H1 (cell line): ENCODE results near the gene ZNF367. TPM values are rescaled to one million over a fixed set of nuclear protein-coding genes. Genes with fewer than 3 reads are reported as not detected.

ENCODE experiments used
- CTCF ChIA-PET: fragments of 300-600 bp; sonication (Branson Sonifier 250); formaldehyde crosslinking; loops from one replicate; lab custom pipeline; 2021; ENCODE audit not compliant: partially characterized antibody; lab: Charles Lee
- POLR2A ChIA-PET: fragments of 300-600 bp; sonication (Branson Sonifier 250); formaldehyde crosslinking; loops from one replicate; lab custom pipeline; 2021; ENCODE audit warnings: inconsistent platforms; ENCODE audit not compliant: partially characterized antibody; lab: Charles Lee
- DNase-seq, 2 experiments: peaks; one replicate each; pipeline versions ENCODE4 v3.0.0 to v3.0.0-alpha.2; 2010 to 2022; ENCODE audit warnings: low spot score in 2 of 2, low read depth in 1 of 2, mixed read lengths in 1 of 2
- FAIRE-seq: peaks from 2 replicates; lab custom pipeline; 2011; peaks lifted over from hg19 to GRCh38; lab: Jason Lieb, UNC
- H2AFZ ChIP-seq: 2 replicates; pipeline ENCODE4 v1.8.1; 2012; ENCODE audit warnings: low read length, inconsistent platforms
- H2AK5ac ChIP-seq: 2 replicates; pipeline ENCODE4 v1.6.1; 2013; ENCODE audit warnings: low read depth, low read length
- H2BK120ac ChIP-seq: replicated peaks from 2 replicates; pipeline ENCODE3; 2013; ENCODE audit warnings: low read depth, low read length, inconsistent platforms
- H2BK12ac ChIP-seq: 2 replicates; pipeline ENCODE4 v1.6.1; 2013; ENCODE audit warnings: low read depth, low read length
- H2BK15ac ChIP-seq: 2 replicates; pipeline ENCODE4 v1.6.1; 2013; ENCODE audit warnings: low read length
- H2BK20ac ChIP-seq: 2 replicates; pipeline ENCODE4 v1.6.1; 2013; ENCODE audit warnings: low read length
- H2BK5ac ChIP-seq: 2 replicates; pipeline ENCODE4 v1.6.1; 2013; ENCODE audit warnings: low read depth, low read length
- H3K14ac ChIP-seq: 2 replicates; pipeline ENCODE4 v1.6.1; 2013; ENCODE audit warnings: inconsistent platforms; ENCODE audit not compliant: insufficient read length
- H3K18ac ChIP-seq: 2 replicates; pipeline ENCODE4 v1.6.1; 2013; ENCODE audit warnings: low read length; ENCODE audit errors: extremely low read depth
- H3K23ac ChIP-seq: 2 replicates; pipeline ENCODE4 v1.6.1; 2013; ENCODE audit warnings: inconsistent platforms; ENCODE audit not compliant: insufficient read length
- H3K23me2 ChIP-seq: 2 replicates; pipeline ENCODE4 v1.6.1; 2013; ENCODE audit warnings: low read depth, low read length
- H3K27ac ChIP-seq: 2 replicates; pipeline ENCODE4 v1.6.1; 2011; ENCODE audit warnings: low read depth, low read length, inconsistent platforms
- H3K27me3 ChIP-seq, 4 experiments: replicated peaks in 1 of 4; 1 replicate in 1 of 4; 2 replicates in 3 of 4; pipeline versions ENCODE4 v1.6.1 to v1.8.1; 2011 to 2013; ENCODE audit warnings: low read length in 3 of 4, mild to moderate bottlenecking in 3 of 4, inconsistent platforms in 2 of 4, mixed read lengths in 2 of 4, moderate library complexity in 1 of 4; ENCODE audit not compliant: control insufficient read depth in 3 of 4, insufficient read depth in 3 of 4; ENCODE audit errors: extremely low read depth in 1 of 4
- H3K36me3 ChIP-seq, 4 experiments: 2 replicates each; pipeline versions ENCODE4 v1.6.1 to v1.8.1; 2011 to 2013; ENCODE audit warnings: mild to moderate bottlenecking in 4 of 4, low read length in 3 of 4, moderate library complexity in 2 of 4, control low read depth in 1 of 4, inconsistent platforms in 1 of 4; ENCODE audit not compliant: insufficient read depth in 4 of 4, control insufficient read depth in 2 of 4
- H3K4ac ChIP-seq: replicated peaks from 2 replicates; pipeline ENCODE3; 2013; ENCODE audit warnings: low read length, low read depth, mixed read lengths, inconsistent platforms; ENCODE audit not compliant: insufficient read length
- H3K4me1 ChIP-seq, 4 experiments: replicated peaks in 1 of 4; 1 replicate in 1 of 4; 2 replicates in 3 of 4; pipeline versions ENCODE4 v1.6.1 to v1.8.1; 2011 to 2013; ENCODE audit warnings: low read length in 3 of 4, inconsistent platforms in 2 of 4, mixed read lengths in 1 of 4; ENCODE audit not compliant: insufficient read depth in 4 of 4, control insufficient read depth in 3 of 4
- H3K4me2 ChIP-seq, 2 experiments: 2 replicates each; pipeline versions ENCODE4 v1.6.1 to v1.8.1; 2011 to 2013; ENCODE audit warnings: low read depth in 2 of 2, low read length in 2 of 2, control low read depth in 1 of 2, inconsistent platforms in 1 of 2, mild to moderate bottlenecking in 1 of 2; ENCODE audit not compliant: insufficient read depth in 1 of 2
- H3K4me3 ChIP-seq, 4 experiments: fragments of 200-600, 300-600 bp in 1 of 4; sonication (generic), shearing (Covaris generic), sonication (Bioruptor Twin) in 1 of 4; 2 replicates each; pipeline versions ENCODE4 v1.5.1 to v1.8.1; 2011 to 2016; ENCODE audit warnings: low read length in 4 of 4, low read depth in 3 of 4, control low read depth in 2 of 4, inconsistent platforms in 2 of 4, mild to moderate bottlenecking in 2 of 4, mixed read lengths in 1 of 4, moderate library complexity in 1 of 4; ENCODE audit not compliant: insufficient read depth in 2 of 4; ENCODE audit errors: extremely low read depth in 1 of 4
- H3K56ac ChIP-seq: replicated peaks from 2 replicates; pipeline ENCODE3; 2013; ENCODE audit warnings: low read depth, mild to moderate bottlenecking, mixed read lengths, low read length, inconsistent platforms; ENCODE audit not compliant: insufficient read length
- H3K79me1 ChIP-seq: 2 replicates; pipeline ENCODE4 v1.6.1; 2013; ENCODE audit warnings: low read depth, low read length, control low read depth
- H3K79me2 ChIP-seq, 2 experiments: 2 replicates each; pipeline versions ENCODE4 v1.6.1 to v1.8.1; 2012 to 2013; ENCODE audit warnings: low read length in 2 of 2, mild to moderate bottlenecking in 2 of 2, inconsistent platforms in 1 of 2; ENCODE audit not compliant: insufficient read depth in 2 of 2, control insufficient read depth in 1 of 2
- H3K9ac ChIP-seq, 4 experiments: replicated peaks in 1 of 4; 1 replicate in 1 of 4; 2 replicates in 3 of 4; pipeline versions ENCODE4 v1.6.1 to v1.8.1; 2011 to 2013; ENCODE audit warnings: low read depth in 3 of 4, low read length in 3 of 4, control low read depth in 2 of 4, mild to moderate bottlenecking in 2 of 4, moderate library complexity in 2 of 4, inconsistent platforms in 1 of 4; ENCODE audit errors: extremely low read depth in 1 of 4
- H3K9me3 ChIP-seq, 2 experiments: 2 replicates each; pipeline versions ENCODE4 v1.6.1 to v1.8.1; 2012 to 2013; ENCODE audit warnings: mild to moderate bottlenecking in 2 of 2, moderate library complexity in 2 of 2, control low read depth in 1 of 2, inconsistent platforms in 1 of 2, low read depth in 1 of 2, low read length in 1 of 2, mixed read lengths in 1 of 2; ENCODE audit not compliant: insufficient read depth in 2 of 2
- H4K20me1 ChIP-seq, 2 experiments: replicated peaks in 1 of 2; 2 replicates each; pipeline versions ENCODE3 to v1.8.1; 2011 to 2013; ENCODE audit warnings: inconsistent platforms in 2 of 2, low read length in 2 of 2, mild to moderate bottlenecking in 1 of 2; ENCODE audit not compliant: insufficient read depth in 2 of 2, control insufficient read depth in 1 of 2
- H4K5ac ChIP-seq: 2 replicates; pipeline ENCODE4 v1.6.1; 2013; ENCODE audit warnings: low read length, low read depth, mixed read lengths, inconsistent platforms; ENCODE audit not compliant: insufficient read length
- H4K8ac ChIP-seq: 2 replicates; pipeline ENCODE4 v1.8.0; 2013; ENCODE audit warnings: mild to moderate bottlenecking, moderate library complexity, low read length, inconsistent platforms; ENCODE audit not compliant: insufficient read depth; ENCODE audit errors: extremely low read depth
- H4K91ac ChIP-seq: replicated peaks from 2 replicates; pipeline ENCODE3; 2013; ENCODE audit warnings: low read length, mixed read lengths, inconsistent platforms; ENCODE audit not compliant: insufficient read length
- CREB1 ChIP-seq: IDR thresholded peaks from 2 replicates; pipeline ENCODE4 v1.6.1; 2012; ENCODE audit warnings: inconsistent platforms
- CTBP2 ChIP-seq: IDR thresholded peaks from 2 replicates; pipeline ENCODE4 v1.7.0; 2011; ENCODE audit warnings: borderline replicate concordance, mild to moderate bottlenecking, moderate library complexity, mixed read lengths, low read length; ENCODE audit not compliant: insufficient read depth, insufficient read length
- KDM4A ChIP-seq: IDR thresholded peaks from one replicate; pipeline ENCODE4 v1.7.1; 2012; ENCODE audit warnings: low read depth, mild to moderate bottlenecking, moderate library complexity, low read length, inconsistent platforms; ENCODE audit not compliant: severe bottlenecking
- NANOG ChIP-seq: IDR thresholded peaks from 2 replicates; pipeline ENCODE4 v1.6.1; 2011; ENCODE audit warnings: low read length, low read depth, mild to moderate bottlenecking, inconsistent platforms; ENCODE audit not compliant: insufficient read depth, poor library complexity, severe bottlenecking
- POU5F1 ChIP-seq: IDR thresholded peaks from 2 replicates; pipeline ENCODE4 v1.6.1; 2011; ENCODE audit warnings: low read depth, mild to moderate bottlenecking, low read length, moderate library complexity
- RAD21 ChIP-seq, 2 experiments: IDR thresholded peaks in 1 of 2; conservative IDR thresholded peaks in 1 of 2; 2 replicates each; pipeline ENCODE4 v1.6.1; 2011; ENCODE audit warnings: low read depth in 2 of 2, low read length in 2 of 2, improper control_type of control experiment in 1 of 2, inconsistent platforms in 1 of 2, mild to moderate bottlenecking in 1 of 2, moderate library complexity in 1 of 2
- RBBP5 ChIP-seq: IDR thresholded peaks from 2 replicates; pipeline ENCODE4 v1.7.1; 2012; ENCODE audit warnings: low read depth, mild to moderate bottlenecking, inconsistent platforms, low read length, moderate library complexity, borderline replicate concordance
- RNF2 ChIP-seq: fragments of 200-900, 300-1000 bp; sonication (generic); IDR thresholded peaks from 2 replicates; pipeline ENCODE4 v1.7.1; 2016; ENCODE audit warnings: borderline replicate concordance, low read depth, mild to moderate bottlenecking, antibody characterized with exemption, low read length; ENCODE audit not compliant: poor library complexity, severe bottlenecking; ENCODE audit errors: missing control alignments
- SIRT6 ChIP-seq: IDR thresholded peaks from one replicate; pipeline ENCODE4 v1.7.1; 2012; ENCODE audit warnings: low read length, inconsistent platforms
- TAF1 ChIP-seq: IDR thresholded peaks from 2 replicates; pipeline ENCODE4 v1.6.1; 2011; ENCODE audit warnings: mild to moderate bottlenecking, low read depth, low read length
- TAF7 ChIP-seq: optimal IDR thresholded peaks from 2 replicates; pipeline ENCODE3; 2011; ENCODE audit warnings: low read depth, mild to moderate bottlenecking, inconsistent platforms, low read length, moderate library complexity, borderline replicate concordance
- TBP ChIP-seq: IDR thresholded peaks from 2 replicates; pipeline ENCODE4 v1.6.1; 2011; ENCODE audit warnings: low read depth, low read length, improper control_type of control experiment
- polyA plus RNA-seq, 7 experiments: library from polyadenylated mRNA; depleted of rRNA in 3 of 7; stranded (reverse) in 5 of 7; unstranded in 2 of 7; fragments of >200 nt in 5 of 7; fragments of 200-250 nt in 2 of 7; gene quantifications; 1 replicate in 5 of 7; 2 replicates in 1 of 7; 4 replicates in 1 of 7; pipeline versions ENCODE4 v1.2.1 to v1.2.3, GENCODE V29; 2011 to 2013; ENCODE audit warnings: missing spikeins in 2 of 7, mixed read lengths in 2 of 7
- total RNA-seq: library from RNA; stranded (reverse); fragmentation: NEBNext Ultra II Directional; extraction: Animal tissue kit (Norgen Biotek cat#: 25700); gene quantifications from 2 replicates; pipeline ENCODE4 v1.2.1, GENCODE V29; 2021

The ZNF367 gene
- total and polyA plus RNA-seq, 2 of the 8 experiments (the other 6 are each of a cell fraction or from before 2014, with no cell fraction given) = 2.2 to 8.2 TPM

- Histone ChIP-seq H2BK15ac (no peak overlapping the region), H3K4me3 (no peak overlapping the region), H3K36me3 (peaks cover 0 to 3% (median 0%) of the 10 kb centered on the region in 4 experiments; a peak in 1 of 8 replicates), H3K4ac (no peak overlapping the region), H4K91ac (no peak overlapping the region), H3K79me1 (no peaks in the 10 kb centered on the region), H3K4me2 (no peak overlapping the region), H3K14ac (no peak overlapping the region), H3K23me2 (no peaks in the 10 kb centered on the region), H3K18ac (no peak overlapping the region), H3K4me1 (peaks cover 0 to 14% (median 10%) of the 10 kb centered on the region in 4 experiments; a peak in 5 of 7 replicates), H4K5ac (no peak overlapping the region), H3K27ac (no peak overlapping the region), H3K9ac (no peak overlapping the region), H3K79me2 (peaks cover 0 to 61% of the 10 kb centered on the region in 2 experiments; a peak in 3 of 4 replicates), H2BK5ac (no peak overlapping the region), H2AFZ (no peak overlapping the region), H2BK120ac (no peak overlapping the region), H3K27me3 (no peaks in the 10 kb centered on the region), H4K20me1 (peaks cover 0 to 1% of the 10 kb centered on the region in 2 experiments), H4K8ac (no peak overlapping the region), H3K56ac (no peak overlapping the region), H2AK5ac (no peak overlapping the region), H3K23ac (no peak overlapping the region), H2BK12ac (no peak overlapping the region), H2BK20ac (no peak overlapping the region), H3K9me3 (peaks cover 0 to 5% of the 10 kb centered on the region in 2 experiments; a peak in 1 of 4 replicates)
- DNase-seq (no peak), FAIRE-seq (no peak)
- CTCF ChIA-PET = interaction anchor here (2.0 kb wide), 1 partner anchor 41 kb away, joined by 5 read pairs; no protein-coding TSS in a partner anchor
- POLR2A ChIA-PET = no interaction called here
- TF ChIP-seq RBBP5 (no peak), TAF1 (no peak), KDM4A (no peak), TAF7 (no peak), POU5F1 (no peak), TBP (no peak), NANOG (no peak), CREB1 (no peak), SIRT6 (no peak), RNF2 (no peak), RAD21 (IDR thresholded peaks at IDR 0.05 in 1 of 2, conservative IDR thresholded peaks at IDR 0.05 in 1 of 2; ENCODE audit: low read depth in 2 of 2, low read length in 2 of 2) (no peak), CTBP2 (no peak)
Measured at GRCh38 chr9:96400132-96400910, 17.8 kb downstream of the ZNF367 start.
